Gastroesophageal sphincter (tissue), 4 donors: ENCODE results near the gene EPS8L3. TPM values are rescaled to one million over a fixed set of nuclear protein-coding genes. Genes with fewer than 3 reads are reported as not detected.
"Not testable (repeated sequence)": the region's sequence is repeated elsewhere in the genome, so short reads cannot be mapped to it uniquely, and the experiment has no call there.

Experiments used
- ATAC-seq: fragments of 150-250 bp; one replicate; pipeline ENCODE4 v1.9.1; 2016; ENCODE audit warnings: mild to moderate bottlenecking, moderate library complexity
- H3K27ac ChIP-seq, 4 donors: fragments of 200-600 bp; sonication (generic) in 3 of 4; 1 replicate in 3 of 4; 2 replicates in 1 of 4; pipeline ENCODE4 v1.5.1; 2016 to 2019
- H3K27me3 ChIP-seq: fragments of 200-600 bp; sonication (generic); one replicate; pipeline ENCODE4 v1.5.1; 2019
- H3K36me3 ChIP-seq, 2 donors: fragments of 200-600 bp; sonication (generic); one replicate each; pipeline ENCODE4 v1.5.1; 2019; ENCODE audit warnings: control low read depth in 1 of 2
- H3K4me1 ChIP-seq, 3 donors: fragments of 200-600 bp; sonication (generic); 1 replicate in 2 of 3; 2 replicates in 1 of 3; pipeline ENCODE4 v1.5.1; 2016 to 2019; ENCODE audit warnings: control low read depth in 2 of 3
- H3K4me3 ChIP-seq, 2 donors: fragments of 200-600 bp; sonication (generic); one replicate each; pipeline ENCODE4 v1.5.1; 2019; ENCODE audit warnings: mild to moderate bottlenecking in 1 of 2, moderate library complexity in 1 of 2
- H3K9me3 ChIP-seq, 3 donors: fragments of 200-600 bp; sonication (generic); one replicate each; pipeline ENCODE4 v1.5.1; 2017 to 2019; ENCODE audit warnings: control low read depth in 2 of 3
- CTCF ChIP-seq, 4 experiments: fragments of 200-600 bp in 2 of 4; fragments of 450-650 bp in 2 of 4; sonication (generic) in 1 of 4; IDR thresholded peaks; one replicate each; pipeline ENCODE4 v1.5.1; 2017 to 2019; ENCODE audit warnings: antibody characterized with exemption in 4 of 4, mild to moderate bottlenecking in 2 of 4, moderate library complexity in 2 of 4
- EP300 ChIP-seq: sonication (generic); formaldehyde crosslinking; IDR thresholded peaks from one replicate; pipeline ENCODE4 v1.6.1; 2017; ENCODE audit warnings: antibody characterized with exemption, mild to moderate bottlenecking
- POLR2A ChIP-seq, 2 donors: fragments of 450-650 bp; IDR thresholded peaks; one replicate each; pipeline ENCODE4 v1.6.1; 2017; ENCODE audit warnings: antibody characterized with exemption in 2 of 2, mild to moderate bottlenecking in 2 of 2, moderate library complexity in 1 of 2
- POLR2AphosphoS5 ChIP-seq: sonication (generic); formaldehyde crosslinking; IDR thresholded peaks from one replicate; pipeline ENCODE4 v1.6.1; 2017; ENCODE audit warnings: antibody characterized with exemption
- WGBS, 2 donors: methylation state at CpG; one replicate each; pipeline ENCODE4 v1.1.5; 2018; ENCODE audit warnings: low coverage in 1 of 2; 5-methylcytosine and 5-hydroxymethylcytosine counted together
- total RNA-seq, 4 donors: library from RNA; depleted of rRNA; stranded (reverse); fragments of >200 nt; gene quantifications; one replicate each; pipeline ENCODE4 v1.1.0, GENCODE V29; 2016

The EPS8L3 gene
- total RNA-seq, 4 donors from 2014 or later, result 0.12 TPM; not detected in 3

GRCh38 chr1:109768335-109768650, 4.6 kb upstream of the EPS8L3 start:
- no CpG with 5 or more reads among the region's 2 CpGs for WGBS, 2 donors
- Histone ChIP-seq H3K27ac (no peak overlapping the region), H3K4me1 (peaks cover 0 to under 1% (median 0%) of the 10 kb centered on the region in 3 donors), H3K9me3 (no peaks in the 10 kb centered on the region), H3K27me3 (no peaks in the 10 kb centered on the region), H3K4me3 (no peak overlapping the region), H3K36me3 (no peaks in the 10 kb centered on the region)
- no peak for TF ChIP-seq POLR2A (IDR thresholded peaks at IDR 0.05)
- no peak for TF ChIP-seq EP300
- TF ChIP-seq POLR2AphosphoS5, result no peak
- TF ChIP-seq CTCF (IDR thresholded peaks at IDR 0.05), result no peak
- no peak for ATAC-seq

DNA sequence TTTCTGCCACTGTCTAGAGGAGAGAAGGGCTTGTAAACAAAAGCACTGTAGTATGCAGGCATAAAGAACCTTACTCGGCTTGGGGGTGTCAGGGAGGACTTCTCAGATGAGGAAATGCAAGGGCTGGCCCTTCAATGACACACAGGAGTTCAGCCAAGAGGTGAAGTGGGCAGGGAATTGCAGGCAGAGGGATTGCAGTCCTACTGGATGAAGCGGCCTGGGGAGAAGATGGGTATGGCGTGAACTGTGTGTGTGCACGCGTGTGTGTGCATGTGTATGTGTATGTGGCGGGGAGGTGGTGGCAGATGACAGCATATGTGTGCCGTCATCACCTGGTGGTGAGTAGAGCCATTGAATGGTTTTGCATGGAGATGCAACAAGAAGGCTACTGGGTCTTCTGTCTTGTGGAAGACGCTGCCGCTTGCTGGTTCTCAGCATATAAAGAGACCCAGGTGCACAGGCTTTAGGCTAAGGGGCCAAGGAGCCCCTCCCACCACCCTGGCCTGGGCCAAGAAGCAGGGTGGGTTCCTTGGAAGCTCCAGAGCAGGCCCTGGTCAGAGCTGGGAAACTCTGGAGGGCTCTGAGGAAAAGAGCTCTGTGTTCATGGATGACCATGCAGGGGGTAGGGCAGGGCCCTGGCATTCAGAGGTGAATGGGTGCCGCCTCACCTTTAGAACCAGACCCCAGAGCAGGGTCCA, 4.1 kb upstream of the EPS8L3 start:
- Histone ChIP-seq H3K36me3 (no peaks in the 10 kb centered on the region), H3K27ac (no peak overlapping the region), H3K9me3 (no peaks in the 10 kb centered on the region), H3K4me3 (no peak overlapping the region), H3K27me3 (no peaks in the 10 kb centered on the region), H3K4me1 (no peaks in the 10 kb centered on the region)
- no peak for TF ChIP-seq CTCF (IDR thresholded peaks at IDR 0.05)
- TF ChIP-seq EP300, result no peak
- no peak for TF ChIP-seq POLR2A (IDR thresholded peaks at IDR 0.05)
- no peak for TF ChIP-seq POLR2AphosphoS5
- 92 to 100% methylated on average over 3 to 8 of the region's 10 CpGs for WGBS, 2 donors
- ATAC-seq, result no peak

- H3K4me3 ChIP-seq, H3K4me1 ChIP-seq, H3K9me3 ChIP-seq, H3K27ac ChIP-seq, H3K36me3 ChIP-seq, H3K27me3 ChIP-seq, ATAC-seq: not testable (repeated sequence)
- WGBS, 2 donors, result 78% methylated on average over 8 to 14 of the region's 17 CpGs
These were observed 3.4 kb upstream of the EPS8L3 start for GRCh38 chr1:109766991-109767636.

GRCh38 chr1:109765896-109766615, 2.3 kb upstream of the EPS8L3 start:
- WGBS, 2 donors, result 64 to 78% methylated on average over 2 to 13 of the region's 13 CpGs
- Histone ChIP-seq H3K4me3 (no peak overlapping the region), H3K4me1 (no peaks in the 10 kb centered on the region), H3K27ac (no peak overlapping the region), H3K27me3 (no peaks in the 10 kb centered on the region), H3K36me3 (no peaks in the 10 kb centered on the region), H3K9me3 (no peaks in the 10 kb centered on the region)
- TF ChIP-seq EP300, result no peak
- TF ChIP-seq CTCF (IDR thresholded peaks at IDR 0.05), result no peak
- TF ChIP-seq POLR2A (IDR thresholded peaks at IDR 0.05), result no peak
- TF ChIP-seq POLR2AphosphoS5, result no peak
- ATAC-seq, result no peak

DNA sequence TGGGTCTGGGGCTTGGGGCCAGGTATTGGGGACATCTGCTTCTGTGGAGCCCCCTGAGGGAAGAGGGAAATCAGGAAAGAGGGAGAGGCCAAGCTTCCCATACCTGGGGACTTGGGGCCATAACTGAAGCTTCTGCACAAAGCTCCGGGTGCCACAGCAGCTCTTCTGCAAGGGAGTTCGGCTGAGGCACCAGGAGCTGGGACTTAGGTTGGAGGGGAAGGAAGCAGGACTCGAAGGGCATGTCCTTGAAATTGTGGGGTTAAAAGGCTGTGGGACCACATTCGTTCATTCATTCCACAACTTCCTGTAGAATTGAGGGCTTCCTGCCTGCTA, 1.7 kb upstream of the EPS8L3 start:
- Histone ChIP-seq H3K27me3 (no peaks in the 10 kb centered on the region), H3K9me3 (no peaks in the 10 kb centered on the region), H3K4me3 (no peak overlapping the region), H3K36me3 (no peaks in the 10 kb centered on the region), H3K27ac (no peak overlapping the region), H3K4me1 (no peaks in the 10 kb centered on the region)
- WGBS, 2 donors, result 100% methylated on average over 1 of the region's 4 CpGs; no CpG with 5 or more reads in 1 of the 2 donors
- ATAC-seq, result no peak
- TF ChIP-seq POLR2A (IDR thresholded peaks at IDR 0.05) (no peak), CTCF (IDR thresholded peaks at IDR 0.05) (no peak), EP300 (no peak), POLR2AphosphoS5 (no peak)
